SU-DHL-6 (cell line): ENCODE results near the gene TREML1.

Source experiments
- EZH2phosphoT487 ChIP-seq: fragments of 200-600 bp; sonication (generic), shearing (Covaris generic); conservative IDR thresholded peaks from 2 replicates; pipeline ENCODE4 v1.6.1; 2018; ENCODE audit warnings: mild to moderate bottlenecking, antibody characterized with exemption, low read length, moderate library complexity, mixed read lengths
- TF ChIP-seq, protein P1 (sequence below): fragments of 200-600 bp; sonication (generic); IDR thresholded peaks from one replicate; pipeline ENCODE4 v1.5.1; 2017; ENCODE audit warnings: antibody characterized with exemption, mild to moderate bottlenecking, low read length, moderate library complexity; ENCODE audit not compliant: insufficient read depth, poor library complexity, severe bottlenecking

GRCh38 chr6:41125282-41125681, 28.9 kb downstream of the TREML1 start:
- TF ChIP-seq, protein P1, sequence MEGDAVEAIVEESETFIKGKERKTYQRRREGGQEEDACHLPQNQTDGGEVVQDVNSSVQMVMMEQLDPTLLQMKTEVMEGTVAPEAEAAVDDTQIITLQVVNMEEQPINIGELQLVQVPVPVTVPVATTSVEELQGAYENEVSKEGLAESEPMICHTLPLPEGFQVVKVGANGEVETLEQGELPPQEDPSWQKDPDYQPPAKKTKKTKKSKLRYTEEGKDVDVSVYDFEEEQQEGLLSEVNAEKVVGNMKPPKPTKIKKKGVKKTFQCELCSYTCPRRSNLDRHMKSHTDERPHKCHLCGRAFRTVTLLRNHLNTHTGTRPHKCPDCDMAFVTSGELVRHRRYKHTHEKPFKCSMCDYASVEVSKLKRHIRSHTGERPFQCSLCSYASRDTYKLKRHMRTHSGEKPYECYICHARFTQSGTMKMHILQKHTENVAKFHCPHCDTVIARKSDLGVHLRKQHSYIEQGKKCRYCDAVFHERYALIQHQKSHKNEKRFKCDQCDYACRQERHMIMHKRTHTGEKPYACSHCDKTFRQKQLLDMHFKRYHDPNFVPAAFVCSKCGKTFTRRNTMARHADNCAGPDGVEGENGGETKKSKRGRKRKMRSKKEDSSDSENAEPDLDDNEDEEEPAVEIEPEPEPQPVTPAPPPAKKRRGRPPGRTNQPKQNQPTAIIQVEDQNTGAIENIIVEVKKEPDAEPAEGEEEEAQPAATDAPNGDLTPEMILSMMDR: no peak
- TF ChIP-seq EZH2phosphoT487: no peak
